ENCODE data around the gene TMA7. TPM values are rescaled to one million over a fixed set of nuclear protein-coding genes. Genes with fewer than 3 reads are reported as not detected.

Gene TMA7
- total and polyA plus RNA-seq, 2 of the 13 experiments (the other 11 are each of a cell fraction or from before 2014, with no cell fraction given), result 100 to 486 TPM

GRCh38 chr3:48435774-48436476 is 4.1 kb upstream of the TMA7 start (continued):
- TF ChIP-seq MXI1 (IDR thresholded peaks at IDR 0.05; ENCODE audit: borderline replicate concordance, low read depth, low read length), result no peak; the same call in 2 of the 3 replicates
- TF ChIP-seq ZSCAN21 (CRISPR knock-in tag; IDR thresholded peaks at IDR 0.05; ENCODE audit: borderline replicate concordance), result 0 out of 2 replicates have a peak, but pooled peaks have one; percentile 30
- TF ChIP-seq ARNT (IDR thresholded peaks at IDR 0.05), result no peak
- TF ChIP-seq ZFP37 (CRISPR knock-in tag; IDR thresholded peaks at IDR 0.05; ENCODE audit: borderline replicate concordance), result no peak
- peak; percentile 57; the same call in 1 of the 2 replicates for TF ChIP-seq DRAP1 (CRISPR knock-in tag; IDR thresholded peaks at IDR 0.05)
- TF ChIP-seq FOXP1 (IDR thresholded peaks at IDR 0.05), result no peak
- TF ChIP-seq FOXP1 (CRISPR knock-in tag; IDR thresholded peaks at IDR 0.05), result no peak
- no peak for TF ChIP-seq NAIF1 (CRISPR knock-in tag; IDR thresholded peaks at IDR 0.05; ENCODE audit: borderline replicate concordance)
- TF ChIP-seq TP53 (CRISPR knock-in tag; conservative IDR thresholded peaks at IDR 0.05), result no peak
- 0 out of 2 replicates have a peak, but pooled peaks have one; percentile 54 for TF ChIP-seq ZFP1 (CRISPR knock-in tag; IDR thresholded peaks at IDR 0.05)
- TF ChIP-seq ZNF737 (CRISPR knock-in tag; IDR thresholded peaks at IDR 0.05; ENCODE audit: borderline replicate concordance), result no peak
- TF ChIP-seq ZBTB46 (CRISPR knock-in tag; IDR thresholded peaks at IDR 0.05; ENCODE audit: borderline replicate concordance), result no peak
- no peak for TF ChIP-seq ETV5 (CRISPR knock-in tag; IDR thresholded peaks at IDR 0.05; ENCODE audit: borderline replicate concordance)
- TF ChIP-seq ZNF430 (CRISPR knock-in tag; IDR thresholded peaks at IDR 0.05), result no peak
- no peak for TF ChIP-seq HIC2 (CRISPR knock-in tag; IDR thresholded peaks at IDR 0.05; ENCODE audit: low read depth)
- no peak for TF ChIP-seq ZIK1 (CRISPR knock-in tag; IDR thresholded peaks at IDR 0.05; ENCODE audit: borderline replicate concordance, low read depth)
- no peak for TF ChIP-seq ZNF713 (CRISPR knock-in tag; IDR thresholded peaks at IDR 0.05)
- no peak for TF ChIP-seq ATM (IDR thresholded peaks at IDR 0.05; ENCODE audit: borderline replicate concordance)
- no peak for TF ChIP-seq ZNF20 (CRISPR knock-in tag; IDR thresholded peaks at IDR 0.05)
- TF ChIP-seq HNRNPL (IDR thresholded peaks at IDR 0.05; ENCODE audit: low read depth, low read length), result no peak
- no peak for TF ChIP-seq ZNF720 (CRISPR knock-in tag; IDR thresholded peaks at IDR 0.05)
- no peak for TF ChIP-seq ZNF431 (CRISPR knock-in tag; IDR thresholded peaks at IDR 0.05; ENCODE audit: borderline replicate concordance, low read depth)
- TF ChIP-seq ETS1 (CRISPR knock-in tag; IDR thresholded peaks at IDR 0.05), result no peak
- no peak for TF ChIP-seq PCBP2 (optimal IDR thresholded peaks at IDR 0.05; ENCODE audit: low read depth, low read length, poor library complexity, severe bottlenecking)
- peak; percentile 49; the same call in 1 of the 2 replicates for TF ChIP-seq HOXA5 (CRISPR knock-in tag; IDR thresholded peaks at IDR 0.05)
- no peak for TF ChIP-seq FOXA3 (CRISPR knock-in tag; IDR thresholded peaks at IDR 0.05)
- no peak for TF ChIP-seq SP1 (IDR thresholded peaks at IDR 0.05)
- peak; percentile 34; the same call in 1 of the 2 replicates for TF ChIP-seq SP1 (CRISPR knock-in tag; IDR thresholded peaks at IDR 0.05)
- TF ChIP-seq ZFP90 (CRISPR knock-in tag; IDR thresholded peaks at IDR 0.05; ENCODE audit: borderline replicate concordance), result no peak
